SJSA1 (cell line): Measurements from ENCODE around the gene DNAJB4. TPM values are rescaled to one million over a fixed set of nuclear protein-coding genes. Genes with fewer than 3 reads are reported as not detected.
A peak's percentile ranks its signal among the peaks of the same experiment; 100 is the strongest.

Experiments used
- DNase-seq, 2 experiments: peaks; one replicate each; pipeline ENCODE4 v3.0.0-alpha.2; 2015 to 2020; ENCODE audit warnings: low spot score in 2 of 2, low read depth in 1 of 2
- H3K27ac ChIP-seq: fragments of 250-450 bp; sonication (Bioruptor Pico); 2 replicates; pipeline ENCODE4 v1.5.1; 2020; ENCODE audit warnings: mild to moderate bottlenecking, moderate library complexity
- H3K27me3 ChIP-seq: fragments of 250-450 bp; sonication (Bioruptor Pico); replicated peaks from 2 replicates; pipeline ENCODE4 v1.5.1; 2020; ENCODE audit warnings: mild to moderate bottlenecking, moderate library complexity
- H3K36me3 ChIP-seq: fragments of 250-450 bp; sonication (Bioruptor Pico); 2 replicates; pipeline ENCODE4 v1.5.1; 2020; ENCODE audit warnings: mild to moderate bottlenecking
- H3K4me1 ChIP-seq: fragments of 250-450 bp; sonication (Bioruptor Pico); replicated peaks from 2 replicates; pipeline ENCODE4 v1.6.1; 2021; ENCODE audit warnings: mild to moderate bottlenecking
- H3K4me3 ChIP-seq: fragments of 250-450 bp; sonication (Bioruptor Pico); 2 replicates; pipeline ENCODE4 v1.5.1; 2020; ENCODE audit warnings: mild to moderate bottlenecking
- H3K9me3 ChIP-seq: fragments of 250-450 bp; sonication (Bioruptor Pico); replicated peaks from 2 replicates; pipeline ENCODE4 v1.5.1; 2020; ENCODE audit warnings: mild to moderate bottlenecking
- total RNA-seq: library from RNA; depleted of rRNA; stranded (reverse); fragments of >200 nt; shearing (Covaris generic); gene quantifications from 2 replicates; pipeline ENCODE4 v1.2.3, GENCODE V29; 2014; rRNA removed

DNAJB4 gene
- 62.8 and 75.6 TPM in 2 replicates for total RNA-seq

DNA sequence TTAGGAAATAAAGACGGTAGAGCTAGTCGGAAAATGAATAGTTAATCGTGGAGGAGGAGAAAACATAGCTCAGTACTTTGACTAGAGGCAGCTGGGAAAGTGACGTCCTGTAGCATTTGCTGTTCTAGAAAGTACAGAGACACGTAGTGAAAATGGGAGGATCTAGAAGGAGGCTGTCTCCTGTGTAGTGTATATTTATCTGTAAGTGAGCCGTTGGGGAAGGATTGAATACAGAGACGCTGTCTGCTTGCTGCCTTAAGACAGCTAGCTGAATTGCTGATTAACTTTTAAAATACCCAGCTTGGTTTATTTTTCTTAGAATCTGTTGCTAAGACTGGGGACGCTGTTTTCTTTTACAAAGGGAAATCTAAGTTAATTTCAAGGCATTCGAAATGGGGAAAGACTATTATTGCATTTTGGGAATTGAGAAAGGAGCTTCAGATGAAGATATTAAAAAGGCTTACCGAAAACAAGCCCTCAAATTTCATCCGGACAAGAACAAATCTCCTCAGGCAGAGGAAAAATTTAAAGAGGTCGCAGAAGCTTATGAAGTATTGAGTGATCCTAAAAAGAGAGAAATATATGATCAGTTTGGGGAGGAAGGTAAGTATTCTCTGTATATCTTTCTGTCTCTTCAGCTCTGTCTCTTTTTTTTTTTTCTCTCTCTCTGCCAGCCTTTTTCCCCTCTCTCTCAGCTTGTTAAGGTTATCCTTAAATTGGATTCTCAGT, at the start of gene DNAJB4:
TSS of gene DNAJB4 (plus strand) at position 221 of the 729 bp plus-strand sequence. CDS start at position 393, 172 bp downstream.
- peak within 1 kb of the TSS; percentile 44 for H3K4me3 ChIP-seq
- no peaks in the 10 kb centered on the region; the same call in 1 of the 2 replicates for H3K27me3 ChIP-seq
- peak; percentile 80 to 91 for DNase-seq
- peaks cover 12% of the 10 kb centered on the region; the same call in 1 of the 2 replicates for H3K4me1 ChIP-seq
- no peaks in the 10 kb centered on the region for H3K9me3 ChIP-seq
- peak within 1 kb of the TSS; percentile 96 for H3K27ac ChIP-seq
- peaks cover 11% of the 10 kb centered on the region for H3K36me3 ChIP-seq

DNA sequence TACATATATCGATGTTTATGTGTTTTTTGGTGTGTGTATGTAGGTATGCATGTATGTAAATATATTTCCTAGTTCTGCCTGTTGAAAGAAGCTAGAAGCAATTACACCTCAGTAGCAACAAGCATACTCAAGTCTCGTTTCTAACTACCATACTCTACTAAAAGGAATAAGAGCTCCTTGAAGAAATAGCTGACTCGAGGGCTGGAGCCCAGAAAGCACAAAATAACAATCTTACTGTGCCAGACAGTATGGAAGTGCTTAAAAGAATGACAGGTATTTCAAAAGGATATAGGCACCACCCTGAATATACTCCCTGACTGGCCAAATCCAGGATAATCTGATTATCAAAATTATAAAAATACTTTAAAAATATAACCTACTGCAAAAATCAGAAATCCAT, 49.0 kb upstream of the DNAJB4 start:
- Histone ChIP-seq H3K36me3 (peaks cover 98% of the 10 kb centered on the region), H3K4me3 (no peak overlapping the region), H3K4me1 (no peaks in the 10 kb centered on the region), H3K27me3 (no peaks in the 10 kb centered on the region), H3K9me3 (no peaks in the 10 kb centered on the region), H3K27ac (no peak overlapping the region)
- DNase-seq = no peak

DNA sequence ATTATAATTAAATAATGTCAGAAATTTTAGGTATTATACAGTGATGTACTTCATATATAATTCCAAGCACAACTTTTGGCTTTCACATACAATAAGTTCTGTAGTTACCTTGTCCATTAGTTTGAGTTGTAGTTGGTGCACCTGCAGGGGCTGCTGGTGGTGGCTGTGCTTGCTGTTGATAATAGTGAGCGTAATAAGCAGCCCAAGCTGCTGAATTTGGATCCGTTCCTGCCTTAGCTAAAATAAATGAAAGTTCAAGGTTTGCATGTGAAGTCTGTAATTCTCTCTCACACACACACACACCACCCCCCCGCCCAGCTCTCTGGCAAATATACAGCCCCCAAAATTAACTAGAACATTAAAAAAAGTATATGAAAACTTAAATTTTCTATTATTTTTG, 48.3 kb upstream of the DNAJB4 start:
- H3K27me3 ChIP-seq = no peaks in the 10 kb centered on the region
- no peaks in the 10 kb centered on the region for H3K9me3 ChIP-seq
- H3K27ac ChIP-seq = no peak overlapping the region
- no peak overlapping the region for H3K4me3 ChIP-seq
- DNase-seq = no peak
- H3K36me3 ChIP-seq = peaks cover 98% of the 10 kb centered on the region
- H3K4me1 ChIP-seq = no peaks in the 10 kb centered on the region

- H3K36me3 ChIP-seq = peaks cover 99% of the 10 kb centered on the region
- DNase-seq = no peak
- no peak overlapping the region for H3K4me3 ChIP-seq
- no peaks in the 10 kb centered on the region for H3K27me3 ChIP-seq
- H3K27ac ChIP-seq = no peak overlapping the region
- no peaks in the 10 kb centered on the region for H3K9me3 ChIP-seq
- no peaks in the 10 kb centered on the region for H3K4me1 ChIP-seq
These were observed 46.3 kb upstream of the DNAJB4 start for GRCh38 chr1:77958391-77958790.

DNA sequence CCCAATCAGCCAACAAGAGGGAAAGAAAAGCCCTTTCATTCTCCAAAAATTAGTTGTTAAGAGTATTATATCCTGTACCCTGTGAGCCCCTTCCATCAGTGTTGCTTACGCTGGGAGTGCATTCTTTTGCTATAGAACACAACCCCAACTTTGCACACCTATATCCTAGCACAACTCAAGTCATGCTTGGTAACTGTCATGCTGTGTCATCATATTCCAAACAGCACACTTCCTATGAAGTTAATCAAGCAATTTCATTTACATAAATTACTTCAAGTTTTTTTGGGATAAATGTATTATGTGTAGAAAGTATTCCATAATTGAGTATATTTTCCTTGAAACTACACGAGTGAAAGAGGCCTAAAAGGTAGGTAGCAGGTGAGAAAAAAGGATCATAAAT, 45.9 kb upstream of the DNAJB4 start:
- no peak for DNase-seq
- Histone ChIP-seq H3K27me3 (no peaks in the 10 kb centered on the region), H3K4me1 (no peaks in the 10 kb centered on the region), H3K9me3 (no peaks in the 10 kb centered on the region), H3K36me3 (peaks cover 100% of the 10 kb centered on the region), H3K27ac (no peak overlapping the region), H3K4me3 (no peak overlapping the region)

DNA sequence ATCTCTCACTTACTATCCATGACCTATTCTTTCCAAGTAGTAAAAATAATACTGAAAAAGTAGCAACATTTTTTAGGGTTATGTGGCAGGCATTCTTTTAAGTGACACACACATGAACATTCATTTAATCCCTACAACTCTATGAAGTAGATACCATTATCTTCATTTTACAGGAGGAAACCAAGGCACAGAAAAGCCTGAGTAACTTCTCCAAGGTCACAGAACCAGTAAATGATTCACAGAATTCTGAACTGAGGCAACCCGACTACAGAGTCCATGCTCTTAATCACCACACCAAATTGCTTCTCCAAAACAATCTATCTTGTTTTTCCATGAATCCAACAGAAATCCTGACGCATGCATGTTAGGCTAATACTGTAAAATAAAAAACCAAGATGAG, 43.3 kb upstream of the DNAJB4 start:
- Histone ChIP-seq H3K27me3 (no peaks in the 10 kb centered on the region), H3K4me1 (peaks cover 11% of the 10 kb centered on the region), H3K4me3 (no peak overlapping the region), H3K9me3 (no peaks in the 10 kb centered on the region), H3K36me3 (peaks cover 100% of the 10 kb centered on the region), H3K27ac (no peak overlapping the region)
- DNase-seq = no peak

- no peaks in the 10 kb centered on the region for H3K9me3 ChIP-seq
- no peaks in the 10 kb centered on the region for H3K27me3 ChIP-seq
- no peak for DNase-seq
- peaks cover 11% of the 10 kb centered on the region for H3K4me1 ChIP-seq
- H3K27ac ChIP-seq = no peak overlapping the region
- no peak overlapping the region for H3K4me3 ChIP-seq
- H3K36me3 ChIP-seq = peaks cover 100% of the 10 kb centered on the region
These were observed 38.4 kb upstream of the DNAJB4 start for GRCh38 chr1:77966291-77966690.

GRCh38 chr1:77970192-77970591, 34.5 kb upstream of the DNAJB4 start:
- H3K4me1 ChIP-seq = peaks cover 8% of the 10 kb centered on the region
- no peak overlapping the region; the same call in 1 of the 2 replicates for H3K27ac ChIP-seq
- no peak for DNase-seq
- H3K36me3 ChIP-seq = peaks cover 82% of the 10 kb centered on the region
- H3K4me3 ChIP-seq = no peak overlapping the region
- no peaks in the 10 kb centered on the region for H3K27me3 ChIP-seq
- no peaks in the 10 kb centered on the region for H3K9me3 ChIP-seq

- DNase-seq = no peak
- H3K4me3 ChIP-seq = no peak overlapping the region
- peaks cover 82% of the 10 kb centered on the region for H3K36me3 ChIP-seq
These were observed 32.7 kb upstream of the DNAJB4 start for GRCh38 chr1:77972080-77972479.

GRCh38 chr1:77975386-77975785, 29.4 kb upstream of the DNAJB4 start:
- H3K27ac ChIP-seq = no peak overlapping the region
- H3K36me3 ChIP-seq = peaks cover 72% of the 10 kb centered on the region

More at GRCh38 chr1:77972080-77972479, 32.7 kb upstream of the DNAJB4 start:
- Histone ChIP-seq H3K4me1 (peaks cover 18% of the 10 kb centered on the region), H3K27me3 (no peaks in the 10 kb centered on the region), H3K9me3 (no peaks in the 10 kb centered on the region), H3K27ac (no peak overlapping the region)

GRCh38 chr1:77975907-77976306, 28.8 kb upstream of the DNAJB4 start:
- Histone ChIP-seq H3K36me3 (peaks cover 67% of the 10 kb centered on the region), H3K4me3 (no peak overlapping the region), H3K27me3 (no peaks in the 10 kb centered on the region), H3K27ac (no peak overlapping the region), H3K9me3 (no peaks in the 10 kb centered on the region), H3K4me1 (peaks cover 21% of the 10 kb centered on the region)
- peak in 1 of 2 experiments; percentile 26 for DNase-seq

More at GRCh38 chr1:77975386-77975785, 29.4 kb upstream of the DNAJB4 start:
- no peak overlapping the region for H3K4me3 ChIP-seq
- no peak for DNase-seq
- no peaks in the 10 kb centered on the region for H3K9me3 ChIP-seq
- peaks cover 21% of the 10 kb centered on the region for H3K4me1 ChIP-seq
- H3K27me3 ChIP-seq = no peaks in the 10 kb centered on the region

DNA sequence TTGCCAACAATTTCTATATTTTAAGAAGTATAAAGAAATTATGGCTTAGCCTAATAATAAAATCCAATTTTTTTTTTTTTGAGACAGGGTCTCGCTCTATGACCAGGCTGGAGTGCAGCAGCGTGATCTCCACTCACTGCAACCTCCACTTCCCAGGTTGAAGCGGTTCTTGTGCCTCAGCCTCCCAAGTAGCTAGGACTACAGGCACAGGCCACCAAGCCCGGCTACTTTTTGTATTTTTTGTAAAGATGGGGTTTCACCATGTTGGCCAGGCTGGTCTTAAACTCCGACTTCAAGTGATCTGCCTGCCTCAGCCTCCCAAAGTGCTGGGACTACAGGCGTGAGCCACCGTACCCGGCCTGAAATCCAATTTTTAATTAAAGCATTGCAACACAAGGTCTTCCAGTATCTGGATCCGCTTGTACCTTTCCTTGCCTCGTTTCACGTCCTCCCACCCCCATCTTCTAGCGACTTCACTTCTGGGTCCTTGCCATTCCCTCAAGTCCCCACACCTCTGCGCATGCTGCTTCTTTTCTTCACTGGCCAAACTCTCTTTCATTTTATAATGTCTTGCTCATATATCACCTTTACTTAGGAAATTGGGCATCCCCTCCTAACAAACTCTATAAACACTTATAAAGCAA, 28.2 kb upstream of the DNAJB4 start:
- H3K9me3 ChIP-seq = no peaks in the 10 kb centered on the region
- H3K4me3 ChIP-seq = peak overlapping the region; percentile 60; the same call in 1 of the 2 replicates
- peaks cover 21% of the 10 kb centered on the region for H3K4me1 ChIP-seq
- no peak overlapping the region for H3K27ac ChIP-seq
- H3K36me3 ChIP-seq = peaks cover 61% of the 10 kb centered on the region
- DNase-seq = no peak
- no peaks in the 10 kb centered on the region for H3K27me3 ChIP-seq

GRCh38 chr1:77977989-77978292, 26.8 kb upstream of the DNAJB4 start:
- no peaks in the 10 kb centered on the region for H3K27me3 ChIP-seq
- no peaks in the 10 kb centered on the region for H3K9me3 ChIP-seq
- peak overlapping the region; percentile 60 for H3K4me3 ChIP-seq
- peak overlapping the region; percentile 93 for H3K27ac ChIP-seq
- H3K4me1 ChIP-seq = peaks cover 21% of the 10 kb centered on the region
- no peak for DNase-seq
- H3K36me3 ChIP-seq = peaks cover 57% of the 10 kb centered on the region

- peak; percentile 82 to 89 for DNase-seq
- Histone ChIP-seq H3K9me3 (no peaks in the 10 kb centered on the region), H3K27me3 (no peaks in the 10 kb centered on the region), H3K4me3 (peak overlapping the region; percentile 60), H3K36me3 (peaks cover 54% of the 10 kb centered on the region), H3K4me1 (peaks cover 21% of the 10 kb centered on the region), H3K27ac (peak overlapping the region; percentile 93)
These were observed 26.3 kb upstream of the DNAJB4 start for GRCh38 chr1:77978293-77978968.
